ENCODE results near the gene ARL16.

DNA sequence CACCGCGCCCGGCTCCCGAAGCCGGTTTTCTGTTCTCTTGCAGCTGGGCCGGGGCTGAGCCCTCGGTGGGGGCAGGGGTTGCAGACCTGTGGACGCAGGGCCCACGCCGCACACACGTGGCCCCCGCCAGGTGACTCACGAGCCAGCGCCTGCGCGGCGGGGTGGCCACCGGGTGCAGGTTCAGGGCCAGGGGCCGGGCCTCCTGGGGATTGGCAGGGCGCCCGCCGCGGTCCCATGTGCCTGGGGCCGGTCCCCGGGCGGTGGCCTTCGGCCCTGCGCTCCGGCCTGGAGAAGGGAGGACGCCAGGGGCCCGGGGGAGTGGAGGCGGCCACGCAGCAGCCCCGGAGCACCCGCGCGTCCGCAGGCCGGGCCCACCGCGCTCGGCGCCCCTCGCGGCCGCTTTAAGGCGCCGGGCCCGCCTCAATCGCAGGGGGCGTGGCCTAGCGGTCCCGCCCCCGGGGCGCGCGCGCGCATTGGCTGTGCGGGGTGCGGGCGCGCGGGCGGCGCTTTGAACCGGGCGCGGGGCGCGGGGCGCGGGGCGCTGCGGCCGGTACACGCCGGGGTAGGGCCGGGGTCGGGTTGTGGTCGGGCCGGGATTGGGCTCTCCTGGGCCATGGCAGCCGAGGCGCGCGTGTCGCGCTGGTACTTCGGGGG is 28.3 kb upstream of the ARL16 start, which contains the start of gene SLC25A10:
- TF ChIP-seq EZH2 (IDR thresholded peaks at IDR 0.05) (no peak), POLR2AphosphoS5 (IDR thresholded peaks at IDR 0.05; ENCODE audit: borderline replicate concordance, low read depth, low read length) (peak; percentile 23; the same call in 1 of the 2 replicates)
